Testis (tissue), 3 donors: ENCODE data around the gene PIEZO2. TPM values are rescaled to one million over a fixed set of nuclear protein-coding genes. Genes with fewer than 3 reads are reported as not detected.
"Not testable (repeated sequence)": the region's sequence is repeated elsewhere in the genome, so short reads cannot be mapped to it uniquely, and the experiment has no call there.

Experiments
- DNase-seq: peaks from one replicate; pipeline ENCODE4 v3.0.0-alpha.2; 2019
- H3K27ac ChIP-seq, 2 donors: fragments of 200-600 bp; sonication (generic); one replicate each; pipeline ENCODE4 v1.5.1; 2019
- H3K27me3 ChIP-seq: fragments of 200-600 bp; sonication (generic); one replicate; pipeline ENCODE4 v1.5.1; 2019
- H3K36me3 ChIP-seq: fragments of 200-600 bp; sonication (generic); one replicate; pipeline ENCODE4 v1.5.1; 2017; ENCODE audit warnings: low read depth; ENCODE audit errors: missing control alignments
- H3K4me1 ChIP-seq: fragments of 200-600 bp; sonication (generic); one replicate; pipeline ENCODE4 v1.5.1; 2019
- H3K4me3 ChIP-seq, 2 donors: fragments of 200-600 bp; sonication (generic); one replicate each; pipeline ENCODE4 v1.5.1; 2017 to 2019
- H3K9me3 ChIP-seq: fragments of 200-600 bp; sonication (generic); one replicate; pipeline ENCODE4 v1.5.1; 2017
- POLR2A ChIP-seq: fragments of 450-650 bp; IDR thresholded peaks from one replicate; pipeline ENCODE4 v1.6.1; 2017; ENCODE audit warnings: antibody characterized with exemption, mild to moderate bottlenecking, moderate library complexity
- WGBS, 2 donors: methylation state at CpG; one replicate each; pipeline ENCODE4 v1.1.5; 2018; 5-methylcytosine and 5-hydroxymethylcytosine counted together
- intact Hi-C: fragments of 100-400 bp; cut with DNase I; formaldehyde crosslinking; loops from one replicate; pipeline ENCODE4 v1.15.1; 2023; ENCODE audit warnings: low total_unique reads
- polyA plus RNA-seq: library from polyadenylated mRNA; stranded (reverse); fragments of 350-450 nt; fragmentation: Illumina TruSeq; extraction: RNeasy Lipid Tissue Mini Kit (QIAGEN cat#74804); gene quantifications from one replicate; pipeline ENCODE4 v1.2.3, GENCODE V29; 2014; ENCODE audit warnings: low read depth, low replicate concordance; ENCODE audit not compliant: insufficient read depth
- total RNA-seq, 2 donors: library from RNA; depleted of rRNA; stranded (reverse); fragments of >200 nt; gene quantifications; one replicate each; pipeline ENCODE4 v1.2.3, GENCODE V29; 2016
- TF ChIP-seq, protein P1 (sequence below), 3 experiments: fragments of 450-650 bp in 2 of 3; fragments of 200-600 bp in 1 of 3; sonication (generic) in 1 of 3; IDR thresholded peaks; one replicate each; pipeline ENCODE4 v1.5.1; 2016 to 2019; ENCODE audit warnings: antibody characterized with exemption in 3 of 3, mild to moderate bottlenecking in 2 of 3, moderate library complexity in 1 of 3

Gene PIEZO2
- total and polyA plus RNA-seq, 3 donors from 2014 or later: 2.3 to 3.5 (median 3.0) TPM

DNA sequence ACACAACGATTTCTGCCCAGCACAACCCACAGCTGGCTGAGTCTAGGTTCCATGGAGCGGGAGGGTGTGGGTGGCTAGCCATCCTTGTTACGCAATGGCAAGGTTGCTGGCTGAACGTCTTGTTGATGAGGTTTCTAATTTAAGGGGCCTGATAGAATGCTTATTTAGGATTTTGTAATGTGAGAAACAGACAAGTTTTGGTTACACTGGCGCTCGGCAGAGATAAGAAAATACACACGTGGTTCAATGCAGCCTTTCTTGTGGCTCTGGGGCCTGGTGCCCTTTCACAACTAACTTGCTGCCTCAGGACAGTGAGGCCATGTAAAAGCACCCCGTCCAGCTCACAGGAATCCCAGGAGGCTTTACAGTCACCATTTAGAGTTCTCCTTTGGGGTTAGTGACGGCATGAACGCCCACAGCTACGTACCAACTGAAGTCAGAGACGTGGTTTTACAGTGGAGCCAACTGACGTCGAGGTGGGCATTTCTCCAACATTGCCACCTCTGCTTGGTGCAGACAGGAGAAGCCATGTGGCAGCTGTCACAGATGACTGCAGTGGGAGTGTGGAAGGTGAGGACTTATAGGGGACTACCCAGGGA is 29.7 kb upstream of the PIEZO2 start:
- H3K9me3 ChIP-seq: no peaks in the 10 kb centered on the region
- intact Hi-C loops: no loop called here
- no peak overlapping the region for H3K27ac ChIP-seq
- no peaks in the 10 kb centered on the region for H3K4me1 ChIP-seq
- DNase-seq: no peak
- no peaks in the 10 kb centered on the region for H3K27me3 ChIP-seq
- no peaks in the 10 kb centered on the region for H3K36me3 ChIP-seq
- TF ChIP-seq, protein P1, sequence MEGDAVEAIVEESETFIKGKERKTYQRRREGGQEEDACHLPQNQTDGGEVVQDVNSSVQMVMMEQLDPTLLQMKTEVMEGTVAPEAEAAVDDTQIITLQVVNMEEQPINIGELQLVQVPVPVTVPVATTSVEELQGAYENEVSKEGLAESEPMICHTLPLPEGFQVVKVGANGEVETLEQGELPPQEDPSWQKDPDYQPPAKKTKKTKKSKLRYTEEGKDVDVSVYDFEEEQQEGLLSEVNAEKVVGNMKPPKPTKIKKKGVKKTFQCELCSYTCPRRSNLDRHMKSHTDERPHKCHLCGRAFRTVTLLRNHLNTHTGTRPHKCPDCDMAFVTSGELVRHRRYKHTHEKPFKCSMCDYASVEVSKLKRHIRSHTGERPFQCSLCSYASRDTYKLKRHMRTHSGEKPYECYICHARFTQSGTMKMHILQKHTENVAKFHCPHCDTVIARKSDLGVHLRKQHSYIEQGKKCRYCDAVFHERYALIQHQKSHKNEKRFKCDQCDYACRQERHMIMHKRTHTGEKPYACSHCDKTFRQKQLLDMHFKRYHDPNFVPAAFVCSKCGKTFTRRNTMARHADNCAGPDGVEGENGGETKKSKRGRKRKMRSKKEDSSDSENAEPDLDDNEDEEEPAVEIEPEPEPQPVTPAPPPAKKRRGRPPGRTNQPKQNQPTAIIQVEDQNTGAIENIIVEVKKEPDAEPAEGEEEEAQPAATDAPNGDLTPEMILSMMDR (IDR thresholded peaks at IDR 0.05): no peak
- TF ChIP-seq POLR2A: no peak
- no peak overlapping the region for H3K4me3 ChIP-seq
- whole genome bisulfite sequencing, 2 donors: 64 to 74% methylated on average over 14 of the region's 14 CpGs

DNA sequence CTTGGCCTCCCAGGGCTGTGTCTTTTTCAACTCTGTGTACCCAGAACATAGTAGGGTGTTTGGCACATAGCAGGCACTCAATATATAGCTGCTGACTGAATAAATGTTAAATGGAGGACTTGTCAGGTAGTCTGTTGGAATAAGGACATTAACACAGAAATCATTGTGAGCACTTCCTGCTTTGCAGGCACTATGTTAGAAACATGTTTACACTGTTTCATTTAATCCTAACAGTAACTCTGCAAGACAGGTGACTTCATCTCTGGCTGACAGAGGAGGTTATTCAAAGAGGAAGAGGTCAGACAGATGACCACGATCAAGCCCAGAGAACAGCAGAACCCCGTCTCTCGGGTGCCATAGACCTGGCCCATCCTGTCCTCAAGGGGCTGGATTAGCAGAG is 28.0 kb upstream of the PIEZO2 start:
- H3K27me3 ChIP-seq: no peaks in the 10 kb centered on the region
- H3K27ac ChIP-seq: no peak overlapping the region
- 25 to 76% methylated on average over 3 of the region's 3 CpGs for WGBS, 2 donors
- H3K36me3 ChIP-seq: no peaks in the 10 kb centered on the region
- no peak overlapping the region for H3K4me3 ChIP-seq
- no peak for DNase-seq
- H3K4me1 ChIP-seq: no peaks in the 10 kb centered on the region
- no peaks in the 10 kb centered on the region for H3K9me3 ChIP-seq
- TF ChIP-seq, protein P1 (IDR thresholded peaks at IDR 0.05): no peak
- no peak for TF ChIP-seq POLR2A
- intact Hi-C loops: no loop called here

DNA sequence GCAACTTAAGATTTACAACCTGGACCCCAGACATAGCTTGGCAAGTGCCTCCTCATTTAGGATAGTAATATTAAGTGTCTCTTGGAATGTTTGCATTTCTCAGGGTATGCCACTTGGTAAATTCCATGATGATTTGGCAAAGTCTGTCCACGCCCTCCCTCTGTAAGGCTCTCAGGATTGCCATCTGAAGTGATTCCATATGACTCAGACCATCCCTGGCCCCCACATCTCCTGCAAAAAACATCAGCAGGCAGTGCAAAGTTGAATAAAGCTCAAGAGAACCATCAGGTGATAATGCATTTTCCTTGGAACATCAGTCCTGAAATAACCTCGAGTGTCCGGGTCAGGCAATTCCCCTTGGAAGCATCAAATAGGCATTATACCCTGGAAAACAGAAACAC is 27.1 kb upstream of the PIEZO2 start:
- Histone ChIP-seq H3K27ac (no peak overlapping the region), H3K4me3 (no peak overlapping the region), H3K4me1 (no peaks in the 10 kb centered on the region), H3K27me3 (no peaks in the 10 kb centered on the region), H3K9me3 (no peaks in the 10 kb centered on the region), H3K36me3 (no peaks in the 10 kb centered on the region)
- 50 to 81% methylated on average over 3 of the region's 3 CpGs for WGBS, 2 donors
- no peak for TF ChIP-seq POLR2A
- TF ChIP-seq, protein P1 (IDR thresholded peaks at IDR 0.05): no peak
- intact Hi-C loops: no loop called here
- no peak for DNase-seq

DNA sequence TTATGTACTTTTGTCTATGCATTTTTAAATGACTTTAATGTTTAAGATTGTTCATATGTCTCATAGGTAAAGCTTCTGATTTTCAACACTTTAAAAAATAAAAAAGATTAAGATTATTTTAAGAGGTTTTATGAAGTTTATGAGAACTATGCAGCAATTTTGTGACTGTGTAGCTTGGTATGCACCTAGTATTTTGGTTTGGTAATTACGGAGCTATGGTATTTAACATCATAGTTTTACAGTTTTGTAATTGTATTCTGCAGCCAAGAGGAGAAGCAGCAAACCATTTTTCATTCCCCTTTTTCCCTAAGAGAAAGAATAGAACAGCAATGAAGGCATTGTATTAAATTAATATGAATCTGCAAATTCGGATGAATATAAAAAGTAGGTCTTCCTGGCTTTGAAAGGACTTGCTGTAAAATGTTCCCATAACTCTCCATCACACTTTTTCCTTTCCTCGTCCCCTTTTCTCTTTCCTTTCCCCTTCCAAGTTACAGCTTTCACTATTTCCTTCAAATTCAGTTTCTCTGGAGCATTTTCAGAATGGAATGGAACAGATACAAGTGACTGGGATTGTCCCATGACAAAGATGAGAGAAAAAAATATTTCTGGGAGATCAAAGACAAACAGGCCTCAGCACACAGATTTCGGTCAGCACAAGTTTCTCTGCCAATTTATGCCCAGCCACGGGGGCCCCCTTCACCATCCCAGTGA is 26.1 kb upstream of the PIEZO2 start:
- TF ChIP-seq POLR2A: no peak
- TF ChIP-seq, protein P1 (IDR thresholded peaks at IDR 0.05): no peak
- H3K9me3 ChIP-seq: no peaks in the 10 kb centered on the region
- no peak for DNase-seq
- no peaks in the 10 kb centered on the region for H3K4me1 ChIP-seq
- intact Hi-C loops: no loop called here
- 58 to 72% methylated on average over 5 of the region's 5 CpGs for WGBS, 2 donors
- no peaks in the 10 kb centered on the region for H3K36me3 ChIP-seq
- no peaks in the 10 kb centered on the region for H3K27me3 ChIP-seq
- H3K27ac ChIP-seq: no peak overlapping the region
- H3K4me3 ChIP-seq: no peak overlapping the region

DNA sequence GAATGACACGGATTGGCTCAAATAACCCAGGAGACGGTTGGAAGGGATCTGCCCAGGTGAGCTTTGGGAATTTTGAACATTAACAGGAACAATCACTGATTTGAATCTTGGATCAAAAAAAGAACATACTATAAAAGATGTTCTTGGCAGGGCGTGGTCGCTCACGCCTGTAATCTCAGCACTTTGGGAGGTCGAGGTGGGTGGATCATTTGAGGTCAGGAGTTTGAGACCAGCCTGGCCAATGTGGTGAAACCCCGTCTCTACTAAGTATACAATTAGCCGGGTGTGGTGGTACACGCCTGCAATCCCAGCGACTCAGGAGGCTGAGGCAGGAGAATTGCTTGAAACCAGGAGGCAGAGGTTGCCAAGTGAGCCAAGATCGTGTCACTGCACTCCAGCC is 24.8 kb upstream of the PIEZO2 start:
- H3K27me3 ChIP-seq, DNase-seq, H3K4me1 ChIP-seq, H3K27ac ChIP-seq, H3K36me3 ChIP-seq, intact Hi-C loops, H3K9me3 ChIP-seq, H3K4me3 ChIP-seq: not testable (repeated sequence)
- 85 to 86% methylated on average over 11 of the region's 11 CpGs for WGBS, 2 donors
